ENCODE measurements around the gene SLC17A8. TPM values are rescaled to one million over a fixed set of nuclear protein-coding genes. Genes with fewer than 3 reads are reported as not detected.
A peak's percentile ranks its signal among the peaks of the same experiment; 100 is the strongest.

SLC17A8 gene
- total RNA-seq, 8 experiments from 2014 or later = 0.18 to 7.7 (median 0.61) TPM

DNA sequence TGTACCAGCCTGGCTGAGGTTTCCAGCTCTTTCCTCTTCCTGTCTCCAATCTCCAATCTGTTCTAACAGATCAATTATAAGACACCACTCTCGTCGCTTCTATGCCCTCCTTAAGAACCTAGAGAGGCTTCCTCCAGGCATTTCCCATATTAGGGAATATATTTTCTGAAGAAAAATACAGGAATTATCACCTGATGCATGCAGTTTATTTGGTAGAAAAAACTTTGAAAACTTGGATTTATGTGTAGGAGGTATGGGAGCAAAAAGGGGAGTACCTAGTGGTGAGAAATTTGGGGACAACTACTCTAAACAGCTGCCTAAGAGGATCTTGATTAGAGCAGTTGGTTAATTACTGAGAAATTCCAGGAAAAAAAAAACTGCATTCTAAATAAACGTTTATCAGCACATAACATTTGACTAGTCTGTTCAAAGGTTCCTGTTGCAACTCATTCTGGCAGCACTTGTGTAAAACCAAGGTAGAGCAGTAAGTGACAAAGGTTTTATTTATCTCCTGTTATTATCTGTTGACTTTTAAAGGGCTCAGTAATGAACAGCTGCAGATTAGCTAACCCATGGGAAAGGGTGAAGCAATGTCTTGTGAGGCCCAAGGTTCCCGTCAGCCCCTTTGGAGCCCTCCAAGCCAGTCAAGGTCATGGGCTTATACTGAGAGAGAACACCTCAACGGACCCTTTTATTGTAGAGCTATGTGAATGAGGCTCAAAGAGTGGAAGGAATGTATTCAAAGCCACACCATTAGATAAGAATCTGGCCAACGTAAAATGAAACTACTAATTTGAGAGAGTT lies 80.4 kb downstream of the SLC17A8 start:
- ATAC-seq (replicated peaks in 6 of 8) = no peak
- Histone ChIP-seq H3K4me1 (replicated peaks in 1 of 2) (no peaks in the 10 kb centered on the region), H3K4me3 (no peak overlapping the region), H3K27ac (no peak overlapping the region)
- 11 to 84% (median 62%) methylated on average over 1 to 6 of the region's 6 CpGs for WGBS, 10 experiments
- in situ Hi-C loops (cut with MboI; ENCODE audit: low pct_unique_long_range_greater_than_20kb in 2 of 9, low sequenced_read_pairs in 9 of 9, unreplicated experiment in 9 of 9) = no loop called here

DNA sequence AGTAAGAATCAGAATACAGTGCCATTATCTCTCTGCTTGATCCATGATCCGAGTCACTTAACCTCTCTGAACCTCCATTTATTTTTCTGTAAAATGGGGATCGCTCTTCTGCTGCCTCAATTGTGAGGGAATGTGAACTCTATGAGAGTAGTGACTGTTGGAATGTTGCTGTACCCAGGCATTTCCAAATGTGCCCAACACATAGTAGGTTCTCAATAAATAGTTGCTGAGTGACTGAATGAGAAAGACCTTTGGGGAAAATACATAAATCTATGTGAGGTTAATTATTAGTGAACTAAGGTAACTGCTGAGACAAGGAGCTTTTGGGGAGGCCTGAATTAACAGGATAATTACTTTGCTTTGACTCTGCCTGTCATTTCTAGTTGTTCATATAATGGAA lies 82.9 kb downstream of the SLC17A8 start:
- no peak for ATAC-seq (replicated peaks in 6 of 8)
- WGBS, 10 experiments = 33 to 100% (median 79%) methylated on average over 1 to 2 of the region's 2 CpGs; no CpG with 5 or more reads in 2 of the 10 experiments
- Histone ChIP-seq H3K4me1 (replicated peaks in 1 of 2) (no peaks in the 10 kb centered on the region), H3K4me3 (no peak overlapping the region), H3K27ac (no peak overlapping the region)
- in situ Hi-C loops (cut with MboI; ENCODE audit: low pct_unique_long_range_greater_than_20kb in 2 of 9, low sequenced_read_pairs in 9 of 9, unreplicated experiment in 9 of 9) = no loop called here

DNA sequence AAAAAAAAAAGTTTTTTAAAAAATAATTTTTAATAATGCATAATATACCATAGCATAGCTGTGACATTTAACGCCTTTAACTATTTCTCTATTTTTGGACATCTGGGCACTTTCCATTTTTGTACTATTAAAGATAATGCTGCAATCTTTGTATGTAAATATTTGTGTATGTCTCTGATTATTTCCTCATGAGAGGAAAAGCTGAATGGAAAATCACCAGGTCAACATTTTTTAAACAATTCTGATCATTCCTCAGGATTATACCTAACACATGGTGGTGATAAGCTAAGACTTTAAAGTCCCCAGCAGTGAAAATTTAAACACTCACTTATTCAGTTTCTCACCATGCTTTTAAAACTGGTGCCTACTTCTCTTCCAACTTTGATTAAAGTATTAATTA lies 85.5 kb downstream of the SLC17A8 start:
- H3K27ac ChIP-seq = no peak overlapping the region
- ATAC-seq (replicated peaks in 6 of 8) = no peak
- H3K4me3 ChIP-seq = no peak overlapping the region
- in situ Hi-C loops (cut with MboI; ENCODE audit: low pct_unique_long_range_greater_than_20kb in 2 of 9, low sequenced_read_pairs in 9 of 9, unreplicated experiment in 9 of 9) = no loop called here
- peaks cover 0 to 5% of the 10 kb centered on the region in 2 donors for H3K4me1 ChIP-seq (replicated peaks in 1 of 2)
- WGBS, 10 experiments = 8 to 100% (median 89%) methylated on average over 1 of the region's 1 CpG; no CpG with 5 or more reads in 1 of the 10 experiments

DNA sequence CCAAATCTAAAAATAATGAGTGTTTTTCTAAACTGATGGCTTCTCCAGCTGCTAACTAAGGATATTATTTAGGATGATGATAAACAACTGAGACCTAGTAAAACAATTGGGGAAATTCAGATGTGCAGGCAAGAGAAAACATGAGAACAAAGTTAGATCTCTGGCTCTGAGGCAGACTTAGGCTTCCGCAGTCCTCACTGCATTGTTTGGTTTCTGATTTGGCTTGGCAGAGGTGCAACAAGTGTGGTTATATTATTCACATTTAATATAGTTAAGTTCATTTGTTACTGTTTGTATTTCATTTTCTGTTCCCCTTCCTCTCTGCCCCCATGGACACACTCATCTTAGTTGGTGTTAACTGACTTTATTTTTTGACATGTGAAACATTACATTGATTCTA lies 86.6 kb downstream of the SLC17A8 start:
- ATAC-seq (replicated peaks in 6 of 8) = no peak
- H3K27ac ChIP-seq = no peak overlapping the region
- in situ Hi-C loops (cut with MboI; ENCODE audit: low pct_unique_long_range_greater_than_20kb in 2 of 9, low sequenced_read_pairs in 9 of 9, unreplicated experiment in 9 of 9) = no loop called here
- H3K4me1 ChIP-seq (replicated peaks in 1 of 2) = peaks cover 0 to 5% of the 10 kb centered on the region in 2 donors
- no peak overlapping the region for H3K4me3 ChIP-seq
- WGBS, 10 experiments = 29 to 100% (median 80%) methylated on average over 1 of the region's 1 CpG; no CpG with 5 or more reads in 4 of the 10 experiments

DNA sequence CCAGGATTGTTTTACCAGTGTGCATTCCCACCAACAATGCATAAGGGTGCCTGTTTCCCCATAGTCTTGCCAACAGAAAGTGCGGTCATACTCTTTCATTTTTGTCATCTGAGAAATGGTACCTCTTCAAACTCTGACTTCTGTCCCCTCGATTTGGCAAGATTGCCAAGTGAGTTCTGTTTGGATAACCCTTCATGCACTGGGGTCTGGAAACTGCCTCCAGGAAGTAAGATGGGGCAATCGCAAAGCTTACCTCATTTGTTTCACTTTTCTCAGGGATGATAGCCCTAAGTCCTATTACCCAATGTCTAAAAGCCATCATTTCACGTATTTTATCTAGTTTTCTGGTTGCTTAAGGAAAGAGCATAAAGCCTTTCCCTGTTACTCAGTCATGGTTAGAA lies 88.2 kb downstream of the SLC17A8 start:
- no peak for ATAC-seq (replicated peaks in 6 of 8)
- peaks cover 0 to 5% of the 10 kb centered on the region in 2 donors for H3K4me1 ChIP-seq (replicated peaks in 1 of 2)
- no peak overlapping the region for H3K4me3 ChIP-seq
- no peak overlapping the region for H3K27ac ChIP-seq
- WGBS, 10 experiments = 15 to 100% (median 67%) methylated on average over 1 to 4 of the region's 4 CpGs; no CpG with 5 or more reads in 1 of the 10 experiments
- in situ Hi-C loops (cut with MboI; ENCODE audit: low pct_unique_long_range_greater_than_20kb in 2 of 9, low sequenced_read_pairs in 9 of 9, unreplicated experiment in 9 of 9) = no loop called here

DNA sequence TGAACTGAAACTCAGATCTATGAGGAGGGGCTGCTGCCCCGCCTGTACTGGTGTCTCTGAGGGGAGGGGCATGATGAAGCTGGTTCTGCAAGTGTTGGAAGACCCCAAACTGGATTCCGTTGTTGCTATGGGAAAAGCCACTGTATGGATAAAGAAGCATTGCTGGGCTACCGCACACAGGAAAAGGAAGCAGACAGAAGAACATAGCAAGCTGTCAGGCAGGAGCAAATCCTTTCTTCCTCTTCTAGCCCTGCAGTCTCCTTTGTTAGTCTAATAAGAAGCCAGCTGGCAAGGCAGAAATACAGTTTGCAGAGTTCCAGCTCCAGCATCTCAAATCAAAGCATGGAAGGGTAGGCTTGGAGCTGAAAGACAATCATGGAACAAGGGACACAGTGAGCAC lies 90.5 kb downstream of the SLC17A8 start:
- Histone ChIP-seq H3K4me1 (replicated peaks in 1 of 2) (peaks cover 0 to 5% of the 10 kb centered on the region in 2 donors), H3K27ac (no peak overlapping the region), H3K4me3 (no peak overlapping the region)
- in situ Hi-C loops (cut with MboI; ENCODE audit: low pct_unique_long_range_greater_than_20kb in 2 of 9, low sequenced_read_pairs in 9 of 9, unreplicated experiment in 9 of 9) = no loop called here
- WGBS, 10 experiments = 0 to 38% (median 13%) methylated on average over 1 to 3 of the region's 3 CpGs; no CpG with 5 or more reads in 2 of the 10 experiments
- ATAC-seq (replicated peaks in 6 of 8) = peak in 5 of 8 experiments; percentile 57 to 89 (median 65)

DNA sequence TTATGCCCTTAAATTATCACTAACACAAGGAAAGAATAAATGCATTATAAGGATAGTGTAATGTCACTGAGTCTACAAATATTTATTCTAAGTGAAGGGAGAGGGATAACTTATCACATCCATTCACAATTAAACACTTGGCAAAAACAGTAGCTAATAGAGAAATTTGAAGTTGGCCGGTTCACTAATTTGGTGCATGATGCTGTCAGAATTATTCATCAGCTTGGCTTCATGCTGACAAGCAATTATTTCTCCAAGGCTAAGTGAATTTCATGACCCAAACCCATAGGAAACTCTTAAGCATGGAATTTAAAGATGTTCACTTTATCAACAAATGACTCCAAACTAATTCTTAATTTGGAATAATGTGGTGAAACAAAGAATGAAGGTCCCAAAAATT lies 91.8 kb downstream of the SLC17A8 start:
- no peak overlapping the region for H3K4me3 ChIP-seq
- peak in 1 of 8 experiments; percentile 33 for ATAC-seq (replicated peaks in 6 of 8)
- no peak overlapping the region for H3K27ac ChIP-seq
- 11 to 100% (median 42%) methylated on average over 1 of the region's 1 CpG; no CpG with 5 or more reads in 2 of the 10 experiments for WGBS, 10 experiments
- peaks cover 0 to 5% of the 10 kb centered on the region in 2 donors for H3K4me1 ChIP-seq (replicated peaks in 1 of 2)
- in situ Hi-C loops (cut with MboI; ENCODE audit: low pct_unique_long_range_greater_than_20kb in 2 of 9, low sequenced_read_pairs in 9 of 9, unreplicated experiment in 9 of 9) = no loop called here

DNA sequence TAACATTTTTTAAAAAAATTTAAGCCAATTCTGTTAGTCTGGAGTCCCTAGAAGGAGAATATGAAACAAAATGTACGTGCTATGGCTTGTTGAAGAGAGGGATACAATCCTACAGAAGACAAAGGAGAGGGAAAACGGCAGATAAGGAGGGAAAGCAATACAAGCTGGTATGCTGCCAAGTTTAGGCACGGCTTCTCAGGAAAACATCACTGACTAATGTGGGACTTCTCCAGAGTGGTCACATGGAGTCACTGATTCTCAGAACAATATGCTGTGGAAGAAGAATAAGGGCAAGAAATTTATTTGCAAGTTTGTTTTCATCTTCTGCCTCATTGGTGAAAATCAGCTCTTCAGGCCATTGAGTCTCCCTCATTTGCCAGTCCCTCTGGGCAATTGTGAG lies 93.9 kb downstream of the SLC17A8 start:
- ATAC-seq (replicated peaks in 6 of 8) = peak in 2 of 8 experiments; percentile 11 to 61
- in situ Hi-C loops (cut with MboI; ENCODE audit: low pct_unique_long_range_greater_than_20kb in 2 of 9, low sequenced_read_pairs in 9 of 9, unreplicated experiment in 9 of 9) = no loop called here
- Histone ChIP-seq H3K27ac (no peak overlapping the region), H3K4me1 (replicated peaks in 1 of 2) (peaks cover 0 to 5% of the 10 kb centered on the region in 2 donors), H3K4me3 (no peak overlapping the region)
- 23 to 100% (median 78%) methylated on average over 1 to 3 of the region's 3 CpGs for WGBS, 10 experiments

DNA sequence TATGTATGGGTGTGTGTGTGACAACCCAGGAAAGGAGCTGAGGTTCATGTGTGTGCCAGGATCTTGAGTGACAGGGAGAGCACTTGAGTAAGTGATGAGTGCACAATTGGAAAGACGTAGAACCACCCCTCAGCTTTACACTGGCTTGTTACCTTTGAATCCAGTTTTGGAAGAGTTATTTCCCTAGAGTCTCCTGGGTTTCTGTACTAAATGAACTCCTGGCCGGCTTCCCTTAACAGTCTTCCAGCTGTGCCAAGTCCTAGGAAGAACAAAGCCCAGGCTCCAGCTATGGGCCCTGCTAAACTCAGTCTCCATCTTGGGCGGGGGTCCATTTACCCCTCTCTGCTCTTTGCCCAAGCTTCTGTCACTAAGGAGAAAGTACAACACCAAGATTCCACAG lies 97.1 kb downstream of the SLC17A8 start:
- 0 to 89% (median 57%) methylated on average over 1 to 3 of the region's 3 CpGs; no CpG with 5 or more reads in 3 of the 10 experiments for WGBS, 10 experiments

DNA sequence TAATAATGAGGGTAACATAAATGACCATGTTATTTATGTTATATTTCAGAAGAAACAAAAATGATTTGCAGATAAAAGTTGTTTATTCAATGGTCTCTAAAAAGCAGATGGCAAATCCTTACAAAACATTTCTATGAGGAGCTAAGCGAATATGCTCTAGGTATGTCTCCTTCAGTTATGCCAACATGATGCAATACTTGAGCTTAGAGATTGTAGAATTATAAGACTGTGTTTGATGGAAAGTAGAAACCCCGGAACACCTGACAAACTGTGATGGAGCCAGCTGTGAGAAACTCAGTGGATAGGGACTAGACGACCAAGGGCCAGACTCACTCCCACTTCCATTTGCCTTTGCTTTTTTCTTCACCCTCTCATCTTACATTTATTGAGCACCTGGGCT lies 99.0 kb downstream of the SLC17A8 start:
- Histone ChIP-seq H3K27ac (no peak overlapping the region), H3K4me3 (no peak overlapping the region), H3K4me1 (replicated peaks in 1 of 2) (peaks cover 4 to 7% of the 10 kb centered on the region in 2 donors)
- in situ Hi-C loops (cut with MboI; ENCODE audit: low pct_unique_long_range_greater_than_20kb in 2 of 9, low sequenced_read_pairs in 9 of 9, unreplicated experiment in 9 of 9) = no loop called here
- 54 to 100% (median 90%) methylated on average over 2 to 3 of the region's 3 CpGs; no CpG with 5 or more reads in 1 of the 10 experiments for WGBS, 10 experiments
- no peak for ATAC-seq (replicated peaks in 6 of 8)

More for the DNA sequence above, 97.1 kb downstream of the SLC17A8 start:
- no peaks in the 10 kb centered on the region for H3K4me1 ChIP-seq (replicated peaks in 1 of 2)
- H3K4me3 ChIP-seq = no peak overlapping the region
- no peak for ATAC-seq (replicated peaks in 6 of 8)
- no peak overlapping the region for H3K27ac ChIP-seq
- in situ Hi-C loops (cut with MboI; ENCODE audit: low pct_unique_long_range_greater_than_20kb in 2 of 9, low sequenced_read_pairs in 9 of 9, unreplicated experiment in 9 of 9) = no loop called here

DNA sequence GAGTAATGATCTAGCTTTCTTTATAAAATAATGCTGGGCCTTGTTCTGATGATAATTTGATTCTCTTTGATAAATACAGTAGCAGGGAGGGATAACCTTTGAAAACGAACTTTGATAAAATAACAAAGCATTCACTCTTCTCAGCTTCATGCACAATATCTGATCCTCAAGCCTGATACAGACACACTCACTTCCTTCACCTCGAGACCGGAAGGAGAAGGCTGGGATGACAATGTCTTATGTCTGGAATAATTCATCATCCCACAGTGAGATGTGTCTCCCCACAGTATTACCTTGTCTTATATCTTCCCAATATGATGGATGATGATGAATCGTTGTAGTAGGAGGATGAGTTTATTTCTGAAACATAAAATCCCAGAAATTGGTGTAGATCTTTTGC lies 101.3 kb downstream of the SLC17A8 start:
- WGBS, 10 experiments = 15 to 90% (median 70%) methylated on average over 1 to 4 of the region's 4 CpGs; no CpG with 5 or more reads in 1 of the 10 experiments
- no peak overlapping the region for H3K4me3 ChIP-seq
- in situ Hi-C loops (cut with MboI; ENCODE audit: low pct_unique_long_range_greater_than_20kb in 2 of 9, low sequenced_read_pairs in 9 of 9, unreplicated experiment in 9 of 9) = no loop called here
- H3K27ac ChIP-seq = no peak overlapping the region
- no peak for ATAC-seq (replicated peaks in 6 of 8)
- peaks cover 4 to 7% of the 10 kb centered on the region in 2 donors for H3K4me1 ChIP-seq (replicated peaks in 1 of 2)

DNA sequence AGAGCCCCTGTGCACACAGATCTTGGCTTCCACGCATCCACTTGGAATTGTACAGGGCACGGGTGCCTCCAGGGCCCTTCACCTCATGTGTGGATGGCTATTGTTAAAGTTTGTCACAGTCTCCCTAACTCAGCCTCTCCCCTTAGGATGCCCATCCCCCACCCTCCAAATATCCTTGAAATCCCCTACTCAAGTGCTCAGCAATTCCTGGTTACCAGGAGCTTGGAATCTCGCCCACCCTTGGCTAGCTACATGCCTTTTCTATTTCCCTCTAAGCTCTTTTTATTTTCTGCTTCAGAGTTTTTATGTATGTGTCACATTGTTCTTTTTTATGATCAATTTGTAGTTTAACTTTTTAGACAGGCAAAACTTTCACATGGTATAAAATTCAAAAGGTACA lies 103.8 kb downstream of the SLC17A8 start:
- 31 to 100% (median 100%) methylated on average over 1 to 3 of the region's 3 CpGs; no CpG with 5 or more reads in 3 of the 10 experiments for WGBS, 10 experiments
- Histone ChIP-seq H3K4me3 (no peak overlapping the region), H3K27ac (peak overlapping the region in 1 of 2 donors; percentile 9), H3K4me1 (replicated peaks in 1 of 2) (peaks cover 4 to 7% of the 10 kb centered on the region in 2 donors)
- ATAC-seq (replicated peaks in 6 of 8) = no peak
- in situ Hi-C loops (cut with MboI; ENCODE audit: low pct_unique_long_range_greater_than_20kb in 2 of 9, low sequenced_read_pairs in 9 of 9, unreplicated experiment in 9 of 9) = no loop called here

DNA sequence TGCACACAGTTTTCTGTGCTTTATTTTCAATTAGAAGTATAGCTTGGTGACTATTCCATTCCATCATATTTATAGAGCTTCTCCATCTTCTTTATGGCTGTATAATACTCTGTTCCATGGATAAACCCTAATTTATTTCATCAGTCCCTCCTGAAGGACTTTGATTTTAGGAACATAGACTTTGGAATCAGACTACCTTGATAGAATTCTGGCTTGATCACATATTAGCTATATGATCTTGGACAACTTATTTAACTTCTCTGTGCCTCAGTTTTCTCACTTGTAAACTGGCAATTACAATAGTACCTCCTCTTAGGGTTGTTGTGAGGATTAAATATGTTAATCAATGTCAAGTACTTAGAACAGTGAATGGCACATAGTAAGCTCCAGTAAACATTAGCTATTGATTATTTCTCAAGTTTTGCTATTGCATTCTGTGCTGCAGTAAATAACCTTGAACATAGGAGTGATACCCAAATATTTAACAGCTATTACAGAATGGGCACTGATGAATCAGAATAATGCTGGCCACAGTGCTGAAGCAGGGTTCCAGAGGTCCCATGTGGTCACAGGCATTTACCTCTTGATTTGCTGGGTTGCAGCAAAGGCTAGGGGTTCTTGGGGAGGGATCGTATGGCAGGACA lies 104.6 kb downstream of the SLC17A8 start:
- Histone ChIP-seq H3K4me3 (no peak overlapping the region), H3K4me1 (replicated peaks in 1 of 2) (peaks cover 4 to 7% of the 10 kb centered on the region in 2 donors), H3K27ac (no peak overlapping the region)
- in situ Hi-C loops (cut with MboI; ENCODE audit: low pct_unique_long_range_greater_than_20kb in 2 of 9, low sequenced_read_pairs in 9 of 9, unreplicated experiment in 9 of 9) = no loop called here
- no peak for ATAC-seq (replicated peaks in 6 of 8)
- WGBS, 10 experiments = 63 to 100% (median 100%) methylated on average over 1 of the region's 1 CpG; no CpG with 5 or more reads in 3 of the 10 experiments

Measured in motor neuron (in vitro differentiated cells).